CD4-positive, alpha-beta T cell treated with Interleukin-21 for 1 hour (primary cell): Measurements from ENCODE around the gene ZBTB16.

Experiments used
- DNase-seq: peaks from one replicate; pipeline ENCODE4 v3.0.0-alpha.2; 2020

ZBTB16 gene

DNA sequence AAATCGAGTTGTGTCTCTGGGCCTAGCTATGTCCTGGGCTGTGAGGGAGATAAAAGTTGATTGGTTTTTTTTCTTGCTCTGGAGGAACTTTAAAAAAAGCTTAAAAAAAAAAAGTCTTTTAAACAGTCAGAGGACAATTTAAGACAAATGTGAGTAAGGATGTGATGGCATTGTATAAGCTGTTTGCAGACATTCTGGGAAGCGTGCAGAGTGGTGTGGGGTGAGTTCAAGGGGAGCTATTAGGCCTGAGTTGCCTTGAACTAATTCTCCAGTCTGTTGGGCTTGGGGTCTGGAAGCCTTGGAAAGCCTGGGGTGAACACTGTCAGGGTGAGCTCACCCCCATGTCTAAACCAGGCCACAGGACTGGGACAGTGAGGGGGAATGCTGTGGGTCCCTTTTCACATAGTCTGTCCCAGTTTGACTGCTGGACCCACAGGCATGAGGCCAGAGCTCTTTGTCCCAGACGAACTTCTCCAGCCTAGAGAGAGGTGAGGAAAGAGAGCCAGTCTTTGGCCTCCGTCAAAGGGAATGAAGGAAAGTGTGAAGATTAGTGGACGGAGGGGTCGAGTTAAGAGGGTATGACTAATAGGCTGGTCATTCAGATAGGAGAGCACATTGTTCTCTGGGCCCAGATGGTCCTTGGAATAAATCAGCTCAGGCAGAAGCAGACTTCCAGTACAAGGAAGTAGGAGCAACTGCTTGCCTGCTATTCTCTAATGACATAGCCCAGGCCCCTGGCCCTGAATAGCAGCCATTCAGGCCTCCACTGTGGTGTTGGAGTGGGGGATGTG is 160.2 kb downstream of the ZBTB16 start:
- no peak for DNase-seq

GRCh38 chr11:114221037-114221436 is 161.5 kb downstream of the ZBTB16 start:
- no peak for DNase-seq

GRCh38 chr11:114225661-114226060 is 166.2 kb downstream of the ZBTB16 start:
- no peak for DNase-seq

GRCh38 chr11:114226356-114226755 is 166.8 kb downstream of the ZBTB16 start:
- no peak for DNase-seq

- DNase-seq: no peak
Observed at GRCh38 chr11:114228435-114229411, 169.2 kb downstream of the ZBTB16 start.

DNA sequence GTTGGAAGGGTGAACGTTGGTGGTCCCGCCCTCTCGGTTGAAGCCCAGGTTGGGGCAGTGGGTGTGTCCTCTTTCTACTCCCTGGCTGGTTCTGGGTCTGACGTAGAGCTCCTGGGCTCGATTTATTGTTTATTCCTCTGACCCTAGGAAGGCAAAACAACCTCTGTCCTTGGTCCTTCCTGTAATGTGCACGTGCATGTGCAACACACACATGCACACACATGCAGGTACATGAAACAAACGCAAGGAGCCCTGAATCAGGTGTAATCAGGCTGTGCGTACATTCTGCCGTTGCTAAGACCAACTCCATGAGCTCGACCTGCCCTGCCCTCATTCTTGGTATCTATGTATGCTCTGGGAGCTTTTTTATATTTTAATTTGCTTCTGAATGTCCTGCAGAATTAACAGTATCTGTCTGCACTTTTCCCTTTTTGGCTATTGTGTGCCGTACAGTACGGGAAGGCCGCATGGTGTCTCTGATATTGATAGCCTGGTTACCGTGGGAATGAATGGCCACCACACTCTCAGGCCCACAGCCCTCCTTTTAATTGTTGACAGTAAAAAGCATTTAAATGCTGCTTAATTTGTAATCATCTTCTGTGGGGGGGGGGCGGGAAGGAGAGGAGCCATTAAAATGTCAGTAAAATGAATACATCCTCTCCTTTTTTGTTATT is 170.7 kb downstream of the ZBTB16 start:
- no peak for DNase-seq

DNA sequence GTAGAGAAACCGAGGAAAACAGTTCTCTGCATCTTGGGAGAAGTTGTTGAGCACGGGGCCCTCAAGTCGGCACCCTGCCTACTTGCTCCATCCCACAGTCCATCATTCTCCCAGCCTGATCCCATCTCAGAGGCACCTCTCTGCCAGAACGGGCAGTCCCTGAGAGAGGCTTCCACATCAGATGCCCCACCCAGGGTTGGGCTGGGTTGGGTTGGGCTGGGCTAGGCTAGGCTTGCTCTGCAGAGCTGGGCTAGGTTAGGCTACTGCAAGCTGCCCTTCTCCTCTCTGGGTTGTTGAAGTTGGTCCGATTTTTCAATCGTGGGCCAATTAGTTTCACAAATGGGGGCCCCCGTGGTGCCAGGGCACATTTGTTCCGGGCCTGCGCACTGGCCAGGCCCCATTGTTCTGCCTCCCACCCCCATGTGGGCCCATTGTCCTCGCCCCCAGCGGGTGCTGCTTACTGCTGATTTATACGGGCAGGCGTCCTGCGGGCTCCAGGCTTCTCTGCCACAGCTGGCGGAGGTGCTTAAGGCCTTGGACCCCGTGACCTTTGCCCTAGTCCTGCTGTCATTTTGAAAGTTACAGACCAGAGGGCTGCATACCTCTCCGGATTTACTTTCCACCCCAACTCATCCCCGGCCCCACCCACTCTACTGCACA is 173.0 kb downstream of the ZBTB16 start:
- no peak for DNase-seq

GRCh38 chr11:114233755-114234154 is 174.2 kb downstream of the ZBTB16 start:
- no peak for DNase-seq

DNA sequence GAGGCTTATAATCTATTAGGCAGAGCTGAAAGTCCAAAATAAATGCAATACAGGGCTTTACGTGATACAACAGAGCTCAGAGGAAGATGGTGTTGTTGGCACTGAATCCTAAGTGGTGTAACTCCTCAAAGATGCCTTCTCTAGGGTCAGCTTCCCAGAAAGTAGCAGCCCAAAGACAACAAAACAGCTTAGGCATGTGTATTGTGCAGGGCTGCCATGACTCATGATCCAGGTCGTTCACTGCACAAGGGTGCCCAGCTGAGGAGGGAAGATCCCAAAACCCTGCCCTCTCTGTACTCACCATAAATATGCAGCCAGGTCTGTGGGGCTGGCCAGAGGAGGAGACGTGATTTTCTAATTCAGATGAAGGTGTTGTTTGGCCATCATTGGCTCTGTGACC is 177.3 kb downstream of the ZBTB16 start:
- no peak for DNase-seq

DNA sequence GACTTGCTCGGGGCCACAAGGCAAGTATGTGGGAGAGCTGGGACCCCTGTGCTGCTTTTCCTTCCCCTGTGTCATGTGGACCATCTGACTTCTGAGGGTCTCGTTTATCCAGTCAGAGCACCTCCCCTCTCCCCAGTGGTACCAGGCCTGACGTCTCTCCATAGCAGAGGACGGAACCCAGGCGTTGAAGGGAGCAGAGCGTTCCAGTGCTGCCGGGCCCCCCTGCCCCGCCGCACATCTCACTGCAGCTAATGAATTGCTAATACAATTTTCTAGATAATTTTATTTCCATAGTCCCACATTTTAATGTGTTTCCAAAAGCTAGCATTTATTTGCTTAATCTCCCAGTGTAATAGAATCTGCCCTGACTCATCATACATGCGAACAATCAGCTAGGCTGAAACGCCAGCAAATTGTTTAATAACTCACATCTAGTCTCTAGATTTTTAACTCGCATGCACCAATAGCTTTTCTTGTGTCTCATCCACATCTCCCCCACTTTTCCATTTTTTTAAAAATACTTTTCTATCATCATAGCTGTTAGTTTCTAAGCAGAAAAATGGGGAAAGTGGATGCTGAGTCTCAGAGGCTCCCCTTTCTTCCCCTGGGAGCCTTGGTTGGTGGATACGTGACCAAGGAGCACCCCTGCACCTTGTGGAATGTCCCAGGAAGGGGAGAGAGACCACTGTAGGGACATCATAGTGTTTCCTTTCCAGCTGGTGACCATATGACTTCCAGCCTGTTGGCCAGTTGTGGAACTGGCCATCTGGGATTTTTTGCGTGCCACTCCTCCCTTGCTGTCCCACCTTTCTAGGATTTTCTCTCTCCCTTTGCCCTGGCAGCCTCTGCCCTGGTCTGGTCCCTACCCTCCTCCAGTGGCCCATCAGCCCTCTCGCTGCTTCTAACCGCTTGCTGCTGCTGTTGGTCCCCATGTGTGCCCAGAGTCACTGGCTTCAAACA is 178.1 kb downstream of the ZBTB16 start:
- DNase-seq: no peak

GRCh38 chr11:114239753-114240161 is 180.2 kb downstream of the ZBTB16 start:
- no peak for DNase-seq

DNA sequence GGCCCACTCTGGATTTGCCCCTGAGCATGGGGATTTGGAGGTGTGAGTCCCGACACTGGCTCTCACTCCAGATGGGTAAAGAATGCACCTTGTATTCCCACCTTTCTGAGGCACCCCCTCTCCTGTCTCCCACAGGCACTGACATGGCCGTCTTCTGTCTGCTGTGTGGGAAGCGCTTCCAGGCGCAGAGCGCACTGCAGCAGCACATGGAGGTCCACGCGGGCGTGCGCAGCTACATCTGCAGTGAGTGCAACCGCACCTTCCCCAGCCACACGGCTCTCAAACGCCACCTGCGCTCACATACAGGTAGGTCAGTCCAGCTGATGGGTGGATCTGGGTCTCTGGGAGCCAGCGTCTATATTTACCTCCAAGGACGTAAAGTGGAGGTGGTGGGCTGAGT is 182.5 kb downstream of the ZBTB16 start:
- DNase-seq: no peak

DNA sequence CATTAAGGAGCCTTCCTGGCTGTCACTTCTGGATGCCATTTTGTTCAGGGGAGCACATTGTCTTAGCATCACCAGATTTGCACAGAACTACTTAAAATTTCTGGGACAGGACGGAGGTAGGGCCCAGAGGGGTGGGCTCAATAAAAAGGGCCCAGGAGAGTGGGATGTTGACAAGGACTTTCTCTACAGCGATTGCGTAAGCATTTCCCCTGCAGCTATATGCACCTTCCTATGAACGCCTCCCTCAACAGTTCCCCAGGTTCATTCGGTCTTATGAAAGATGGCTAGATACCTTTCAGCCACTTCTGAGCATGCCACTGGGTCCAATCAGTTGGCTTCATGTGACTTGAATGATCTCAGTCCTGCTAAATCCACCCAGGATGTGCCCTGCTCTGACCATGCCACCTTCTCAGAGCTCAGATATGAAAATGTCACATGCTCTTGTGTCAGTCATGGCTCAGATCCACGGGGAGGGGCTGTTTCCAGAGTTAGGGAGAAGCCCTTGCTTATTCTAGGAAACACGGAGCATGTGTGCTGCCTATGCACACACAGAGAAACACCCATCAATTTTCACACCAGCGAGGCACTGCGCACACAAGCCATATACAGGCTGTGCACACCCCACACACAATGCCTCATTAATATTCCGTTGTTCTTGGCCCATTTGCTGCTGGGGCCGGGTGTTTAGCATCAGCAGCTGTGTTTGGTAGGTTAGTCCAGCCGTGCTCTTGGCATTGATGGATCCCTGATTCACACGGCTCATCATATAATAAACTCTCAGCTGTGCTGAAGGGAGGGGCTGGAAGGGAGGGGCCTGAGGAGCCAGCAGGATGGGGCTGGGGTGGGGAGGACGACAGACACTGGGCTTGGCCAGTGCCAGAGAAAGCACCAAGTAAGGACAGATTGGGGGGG is 184.2 kb downstream of the ZBTB16 start:
- DNase-seq: no peak

- no peak for DNase-seq
Observed at GRCh38 chr11:114244726-114245394, 185.3 kb downstream of the ZBTB16 start.

GRCh38 chr11:114246321-114247069 is 187.0 kb downstream of the ZBTB16 start:
- DNase-seq: no peak

DNA sequence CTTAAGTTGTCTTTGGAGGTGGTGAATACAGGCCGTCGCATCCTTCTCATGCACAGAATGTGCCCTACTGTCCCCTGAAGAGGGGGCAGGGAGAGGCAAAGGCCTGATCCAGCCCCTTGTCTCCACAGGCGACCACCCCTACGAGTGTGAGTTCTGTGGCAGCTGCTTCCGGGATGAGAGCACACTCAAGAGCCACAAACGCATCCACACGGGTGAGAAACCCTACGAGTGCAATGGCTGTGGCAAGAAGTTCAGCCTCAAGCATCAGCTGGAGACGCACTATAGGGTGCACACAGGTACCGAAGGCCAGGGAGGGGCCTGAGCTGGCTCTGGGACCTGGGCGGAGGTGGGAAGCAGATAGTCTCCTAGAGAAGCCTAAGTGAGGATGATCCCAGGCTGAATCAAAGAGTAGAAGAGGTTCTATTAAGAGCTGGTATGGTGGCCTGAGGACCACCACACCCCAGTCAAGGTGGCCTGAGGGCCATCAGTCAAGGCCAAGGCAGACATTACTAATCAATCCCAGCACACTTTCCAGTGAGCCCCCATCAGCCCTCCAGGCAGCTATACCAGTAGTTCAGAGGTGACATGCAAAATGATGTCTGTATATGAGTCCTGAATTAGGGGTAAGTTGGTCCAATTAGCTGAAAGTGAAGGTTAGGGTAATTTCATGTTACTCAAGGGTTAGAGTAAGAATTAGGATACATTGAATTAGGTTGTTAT is 187.7 kb downstream of the ZBTB16 start:
- no peak for DNase-seq

DNA sequence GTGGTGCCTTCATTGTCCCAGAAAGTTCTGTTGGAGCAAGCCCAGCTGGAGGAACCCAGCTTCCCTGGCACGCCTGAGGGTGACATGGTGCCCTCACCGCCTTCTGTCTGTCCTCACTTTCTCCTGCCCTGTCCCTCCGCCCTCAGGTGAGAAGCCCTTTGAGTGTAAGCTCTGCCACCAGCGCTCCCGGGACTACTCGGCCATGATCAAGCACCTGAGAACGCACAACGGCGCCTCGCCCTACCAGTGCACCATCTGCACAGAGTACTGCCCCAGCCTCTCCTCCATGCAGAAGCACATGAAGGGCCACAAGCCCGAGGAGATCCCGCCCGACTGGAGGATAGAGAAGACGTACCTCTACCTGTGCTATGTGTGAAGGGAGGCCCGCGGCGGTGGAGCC is 190.7 kb downstream of the ZBTB16 start:
- DNase-seq: no peak
